ENCODE data around the gene GIT1. TPM values are rescaled to one million over a fixed set of nuclear protein-coding genes. Genes with fewer than 3 reads are reported as not detected.
"Not testable (repeated sequence)": the region's sequence is repeated elsewhere in the genome, so short reads cannot be mapped to it uniquely, and the experiment has no call there.

GIT1 gene
- total RNA-seq, 1 donor from 2014 or later, result 53.1 TPM

GRCh38 chr17:29561554-29562517 is 27.6 kb downstream of the GIT1 start:
- H3K4me1 ChIP-seq, result peaks cover 72% of the 10 kb centered on the region
- DNase-seq (peak; percentile 53), ATAC-seq (peak in 1 of 2 donors; percentile 1)
- peaks cover 16% of the 10 kb centered on the region for H3K36me3 ChIP-seq
- H3K9me3 ChIP-seq, result no peaks in the 10 kb centered on the region
- H3K4me3 ChIP-seq, result no peak overlapping the region
- intact Hi-C loops (cut with DNase I), result no loop called here
- H3K27me3 ChIP-seq (ENCODE audit: low read depth), result no peaks in the 10 kb centered on the region
- H3K27ac ChIP-seq, result peak overlapping the region; percentile 46
- no peak for TF ChIP-seq CTCF (IDR thresholded peaks at IDR 0.05)

DNA sequence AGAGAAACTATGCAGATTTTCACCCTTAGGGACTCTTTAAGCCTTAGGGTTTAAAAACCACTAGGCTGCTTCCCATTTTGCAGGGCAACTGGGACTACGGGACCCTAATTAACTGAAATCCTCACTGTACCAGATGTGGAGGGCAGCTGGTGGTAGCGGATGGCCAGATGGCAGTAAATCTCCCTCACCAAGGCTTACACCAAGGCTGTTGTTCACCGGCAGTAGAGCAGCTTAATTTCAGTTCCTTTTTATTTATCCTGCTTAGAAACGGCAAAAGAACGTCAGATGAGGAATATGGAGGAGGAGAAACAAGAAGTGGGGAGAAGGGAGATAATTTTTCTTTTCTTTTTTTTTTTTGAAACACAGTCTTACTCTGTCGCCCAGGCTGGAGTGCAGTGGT is 29.1 kb downstream of the GIT1 start:
- H3K4me3 ChIP-seq, result no peak overlapping the region
- H3K4me1 ChIP-seq, result peaks cover 58% of the 10 kb centered on the region
- intact Hi-C loops (cut with DNase I), result no loop called here
- DNase-seq (no peak), ATAC-seq (peak in 1 of 2 donors; percentile 31)
- no peaks in the 10 kb centered on the region for H3K9me3 ChIP-seq
- peak overlapping the region; percentile 37 for H3K27ac ChIP-seq
- H3K27me3 ChIP-seq (ENCODE audit: low read depth), result no peaks in the 10 kb centered on the region
- peaks cover 16% of the 10 kb centered on the region for H3K36me3 ChIP-seq
- TF ChIP-seq CTCF (IDR thresholded peaks at IDR 0.05), result no peak

DNA sequence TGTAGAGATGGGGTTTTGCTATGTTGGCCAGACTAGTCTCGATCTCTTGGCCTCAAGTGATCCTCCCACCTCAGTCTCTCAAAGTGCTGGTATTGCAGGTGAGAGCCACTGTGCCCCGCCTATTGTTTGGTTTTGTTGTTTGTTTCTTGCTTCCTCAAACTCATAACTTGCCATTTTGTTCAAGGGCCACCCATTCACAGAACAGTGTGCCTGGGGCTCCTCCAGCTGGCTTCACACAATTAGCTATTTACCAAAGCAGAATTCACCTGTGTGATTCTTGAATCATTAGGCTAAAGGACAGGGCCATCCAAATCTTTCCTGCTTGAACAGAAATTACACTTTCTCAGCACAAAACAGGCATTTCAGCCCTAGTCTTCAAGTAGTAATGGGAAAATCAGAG is 29.8 kb downstream of the GIT1 start:
- ATAC-seq, result no peak
- H3K4me1 ChIP-seq, result peaks cover 51% of the 10 kb centered on the region
- no peak for DNase-seq
- TF ChIP-seq CTCF (IDR thresholded peaks at IDR 0.05), result no peak
- H3K9me3 ChIP-seq, result no peaks in the 10 kb centered on the region
- H3K27ac ChIP-seq, result no peak overlapping the region
- H3K27me3 ChIP-seq (ENCODE audit: low read depth), result no peaks in the 10 kb centered on the region
- intact Hi-C loops (cut with DNase I), result no loop called here
- no peak overlapping the region for H3K4me3 ChIP-seq
- H3K36me3 ChIP-seq, result peaks cover 16% of the 10 kb centered on the region

GRCh38 chr17:29558139-29558538 is 31.3 kb downstream of the GIT1 start:
- peaks cover 40% of the 10 kb centered on the region for H3K4me1 ChIP-seq
- H3K9me3 ChIP-seq; H3K27ac ChIP-seq; DNase-seq; intact Hi-C loops (cut with DNase I); H3K4me3 ChIP-seq; H3K27me3 ChIP-seq (ENCODE audit: low read depth); ATAC-seq: not testable (repeated sequence)
- H3K36me3 ChIP-seq, result peaks cover 16% of the 10 kb centered on the region

DNA sequence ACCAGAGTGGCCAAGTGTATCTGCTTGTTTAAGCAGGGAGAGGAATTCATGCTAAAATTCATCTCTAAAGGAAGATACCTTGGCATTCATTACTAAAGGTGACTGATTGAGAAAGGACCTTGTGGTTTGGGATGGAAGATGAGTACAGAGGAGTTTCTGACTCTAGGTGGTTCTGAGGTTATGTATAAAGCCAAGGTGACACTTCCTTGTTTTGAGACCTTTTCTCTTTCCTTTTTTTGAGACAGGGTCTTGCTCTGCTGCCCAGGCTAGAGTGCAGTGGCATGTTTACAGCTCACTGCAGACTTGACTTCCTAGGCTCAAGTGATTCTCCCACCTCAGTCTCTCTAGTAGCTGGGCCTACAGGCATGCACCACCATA is 31.7 kb downstream of the GIT1 start:
- no peaks in the 10 kb centered on the region for H3K27me3 ChIP-seq (ENCODE audit: low read depth)
- peaks cover 38% of the 10 kb centered on the region for H3K4me1 ChIP-seq
- intact Hi-C loops (cut with DNase I), result no loop called here
- peaks cover 13% of the 10 kb centered on the region for H3K36me3 ChIP-seq
- no peaks in the 10 kb centered on the region for H3K9me3 ChIP-seq
- no peak overlapping the region for H3K27ac ChIP-seq
- H3K4me3 ChIP-seq, result no peak overlapping the region
- no peak for DNase-seq
- ATAC-seq, result no peak
- TF ChIP-seq CTCF (IDR thresholded peaks at IDR 0.05), result no peak

GRCh38 chr17:29557085-29557738 is 32.2 kb downstream of the GIT1 start:
- TF ChIP-seq CTCF (IDR thresholded peaks at IDR 0.05), result no peak
- ATAC-seq (no peak), DNase-seq (no peak)
- H3K9me3 ChIP-seq, result no peaks in the 10 kb centered on the region
- no peaks in the 10 kb centered on the region for H3K27me3 ChIP-seq (ENCODE audit: low read depth)
- no peak overlapping the region for H3K4me3 ChIP-seq
- H3K27ac ChIP-seq, result no peak overlapping the region
- intact Hi-C loops (cut with DNase I), result no loop called here
- peaks cover 7% of the 10 kb centered on the region for H3K36me3 ChIP-seq
- peaks cover 33% of the 10 kb centered on the region for H3K4me1 ChIP-seq

Measured in lower lobe of right lung (tissue), 2 donors.